ENCODE data around the gene IPO11.

GRCh38 chr5:62506659-62507460, 94.3 kb downstream of the IPO11 start:
- TF ChIP-seq, protein P1, sequence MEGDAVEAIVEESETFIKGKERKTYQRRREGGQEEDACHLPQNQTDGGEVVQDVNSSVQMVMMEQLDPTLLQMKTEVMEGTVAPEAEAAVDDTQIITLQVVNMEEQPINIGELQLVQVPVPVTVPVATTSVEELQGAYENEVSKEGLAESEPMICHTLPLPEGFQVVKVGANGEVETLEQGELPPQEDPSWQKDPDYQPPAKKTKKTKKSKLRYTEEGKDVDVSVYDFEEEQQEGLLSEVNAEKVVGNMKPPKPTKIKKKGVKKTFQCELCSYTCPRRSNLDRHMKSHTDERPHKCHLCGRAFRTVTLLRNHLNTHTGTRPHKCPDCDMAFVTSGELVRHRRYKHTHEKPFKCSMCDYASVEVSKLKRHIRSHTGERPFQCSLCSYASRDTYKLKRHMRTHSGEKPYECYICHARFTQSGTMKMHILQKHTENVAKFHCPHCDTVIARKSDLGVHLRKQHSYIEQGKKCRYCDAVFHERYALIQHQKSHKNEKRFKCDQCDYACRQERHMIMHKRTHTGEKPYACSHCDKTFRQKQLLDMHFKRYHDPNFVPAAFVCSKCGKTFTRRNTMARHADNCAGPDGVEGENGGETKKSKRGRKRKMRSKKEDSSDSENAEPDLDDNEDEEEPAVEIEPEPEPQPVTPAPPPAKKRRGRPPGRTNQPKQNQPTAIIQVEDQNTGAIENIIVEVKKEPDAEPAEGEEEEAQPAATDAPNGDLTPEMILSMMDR (IDR thresholded peaks at IDR 0.05; ENCODE audit: low read length): no peak
- TF ChIP-seq EZH2 (IDR thresholded peaks at IDR 0.05; ENCODE audit: borderline replicate concordance, low read length): no peak

Data from OCI-LY1 (cell line).